Measurements from ENCODE around the gene GLT8D1.
"Not testable (repeated sequence)": the region's sequence is repeated elsewhere in the genome, so short reads cannot be mapped to it uniquely, and the experiment has no call there.

GLT8D1 gene

DNA sequence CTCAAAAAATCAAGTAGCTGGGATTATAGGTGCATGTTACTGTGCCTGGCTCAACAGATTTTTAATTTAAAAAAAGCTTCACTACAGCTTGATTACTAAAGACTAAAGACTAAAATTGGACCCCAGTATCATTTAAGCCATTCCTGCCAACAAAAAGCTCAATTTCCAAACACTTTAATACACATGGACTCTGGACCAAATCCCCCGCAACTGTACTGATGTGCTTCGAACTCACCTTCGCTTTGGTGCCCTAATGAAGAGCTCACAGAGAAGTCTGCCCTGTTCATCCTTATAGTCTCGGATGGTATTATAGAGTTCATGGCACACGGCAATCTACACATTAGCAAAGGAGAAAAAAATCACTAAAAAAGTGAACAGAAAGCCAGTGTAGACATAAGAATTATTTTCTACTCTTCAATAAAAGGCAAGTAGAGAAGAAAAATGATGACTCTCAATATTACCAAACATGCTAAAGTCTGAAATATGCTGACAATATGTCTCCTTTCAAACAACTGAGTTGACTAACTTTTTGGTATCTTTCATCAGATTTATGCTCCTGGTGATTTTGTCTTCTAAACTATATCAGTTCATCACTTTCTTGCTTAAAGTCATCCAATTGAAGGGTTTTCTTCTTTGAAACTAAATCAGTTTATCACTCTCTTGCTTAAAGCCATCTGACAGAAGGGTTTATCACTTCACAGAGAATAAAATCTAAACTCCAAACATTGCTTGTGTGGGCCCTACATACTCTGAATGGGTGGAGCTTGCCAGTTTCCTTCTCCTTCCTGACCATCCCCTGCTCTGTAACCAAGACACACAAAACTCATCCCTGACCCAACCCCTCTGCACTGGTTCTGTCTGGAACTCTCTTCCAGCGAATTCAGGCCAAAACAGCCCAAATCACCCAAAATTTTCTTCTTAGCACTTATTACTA, 27.1 kb downstream of the GLT8D1 start:
- DNase-seq, result no peak

DNA sequence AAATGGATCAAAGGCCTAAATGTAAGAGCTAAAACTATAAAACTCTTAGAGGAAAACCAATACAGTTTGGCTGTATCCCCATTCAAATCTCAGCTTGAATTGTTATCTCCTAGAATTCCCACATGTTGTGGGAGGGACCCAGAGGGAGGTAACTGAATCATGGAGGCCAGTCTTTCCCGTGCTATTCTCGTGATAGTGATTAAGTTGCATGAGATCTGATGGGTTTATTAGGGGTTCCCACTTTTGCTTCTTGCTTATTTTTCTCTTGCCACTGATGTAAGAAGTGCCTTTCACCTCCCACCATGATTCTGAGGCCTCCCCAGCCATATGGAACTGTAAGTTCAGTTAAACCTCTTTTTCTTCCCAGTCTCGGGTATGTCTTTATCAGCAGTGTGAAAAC, 29.4 kb downstream of the GLT8D1 start:
- DNase-seq, result not testable (repeated sequence)

DNA sequence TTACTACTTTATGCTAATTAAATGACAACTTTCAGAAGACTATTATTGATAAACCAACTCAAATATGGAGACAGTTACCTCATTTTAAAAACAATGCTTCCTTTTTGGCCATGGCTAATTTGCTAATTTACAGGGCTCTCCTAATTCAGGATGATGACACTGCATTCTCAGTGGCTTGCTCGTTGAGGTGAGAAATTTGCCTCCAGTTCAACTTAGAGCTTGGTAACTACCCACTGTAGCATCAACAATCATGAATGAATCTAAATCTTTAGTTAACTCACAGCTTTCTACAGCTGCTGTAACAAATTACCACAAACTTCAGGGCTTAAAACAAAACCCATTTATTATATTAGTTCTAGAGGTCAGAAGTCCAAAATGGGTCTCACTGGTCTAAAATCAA, 33.9 kb downstream of the GLT8D1 start:
- no peak for DNase-seq

DNA sequence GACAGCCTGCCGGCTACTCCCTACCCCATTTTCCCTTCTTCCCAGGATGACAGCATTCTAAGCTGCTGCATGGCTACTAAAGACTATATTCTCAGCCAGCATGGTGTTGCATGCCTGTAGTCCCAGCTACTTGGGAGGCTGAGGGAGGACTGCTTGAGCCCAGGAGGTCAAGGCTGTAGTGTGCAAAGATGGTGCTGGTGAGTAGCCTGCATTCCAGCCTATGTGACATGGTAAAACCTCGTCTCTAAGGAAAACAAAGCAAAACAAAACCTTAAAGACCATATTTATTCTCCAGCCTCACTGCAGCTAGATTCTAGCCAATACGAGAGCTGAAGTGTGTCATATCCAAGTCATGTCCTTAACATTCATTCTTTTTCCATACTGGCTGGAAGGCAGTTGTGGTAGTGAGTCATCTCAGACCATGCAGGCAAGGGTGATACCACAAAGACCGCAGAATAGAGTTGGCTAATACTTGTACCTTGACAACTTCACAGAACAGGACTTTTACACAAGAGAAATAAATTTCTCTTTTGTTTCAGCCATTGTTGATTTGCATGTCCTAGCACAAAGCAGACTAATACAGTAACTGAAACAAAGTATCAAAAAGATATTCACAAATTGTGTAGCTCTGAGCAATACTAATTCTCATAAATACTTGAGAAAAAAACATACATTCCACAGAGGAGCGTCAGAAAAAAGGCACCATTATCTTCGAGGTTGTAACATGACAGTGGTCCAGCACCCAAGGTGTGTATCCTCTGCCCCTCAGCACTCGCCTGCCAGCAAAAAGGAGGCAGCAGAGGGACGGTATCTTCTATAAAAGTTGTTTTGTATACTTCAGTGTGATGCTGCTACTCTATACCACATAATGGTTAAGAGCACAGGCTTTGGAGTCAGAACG, 34.7 kb downstream of the GLT8D1 start:
- DNase-seq, result peak; percentile 91

DNA sequence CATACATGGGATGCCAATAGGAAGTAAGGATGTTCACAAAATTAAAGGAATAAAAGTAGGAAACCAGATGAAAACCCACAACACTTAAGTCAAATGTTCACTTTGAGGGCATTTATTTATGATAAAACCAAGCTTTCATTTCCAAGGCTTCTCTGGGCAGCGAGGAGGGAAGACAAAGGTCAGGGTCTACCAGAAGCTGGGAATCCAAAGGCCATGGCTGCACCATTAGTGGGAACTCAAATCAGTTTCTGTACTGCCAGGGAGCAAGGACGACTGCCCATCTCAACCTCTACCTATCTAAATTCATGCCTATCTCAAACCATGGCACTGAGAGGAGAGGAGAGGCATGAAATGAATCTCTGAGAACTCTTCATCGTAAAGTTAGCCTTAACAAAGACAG, 42.5 kb downstream of the GLT8D1 start:
- no peak for DNase-seq

DNA sequence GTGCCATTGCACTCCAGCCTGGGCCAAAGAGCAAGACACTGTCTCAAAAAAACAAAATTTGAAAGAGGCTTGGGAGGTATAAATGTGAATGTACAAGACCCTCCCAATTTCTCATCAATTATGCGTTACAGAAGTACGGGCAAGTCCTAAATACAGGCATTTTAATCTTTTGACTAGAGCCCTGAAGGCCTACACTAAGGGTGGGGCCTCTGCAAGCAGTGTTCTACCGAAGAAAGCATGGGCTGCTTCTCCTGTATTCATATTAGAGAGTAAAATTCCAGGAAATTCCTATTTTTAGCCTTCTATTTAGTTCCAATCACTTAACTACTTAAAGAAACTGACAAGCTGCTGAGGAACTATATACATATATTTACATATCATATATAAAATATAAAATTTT, 45.5 kb downstream of the GLT8D1 start:
- DNase-seq, result no peak

DNA sequence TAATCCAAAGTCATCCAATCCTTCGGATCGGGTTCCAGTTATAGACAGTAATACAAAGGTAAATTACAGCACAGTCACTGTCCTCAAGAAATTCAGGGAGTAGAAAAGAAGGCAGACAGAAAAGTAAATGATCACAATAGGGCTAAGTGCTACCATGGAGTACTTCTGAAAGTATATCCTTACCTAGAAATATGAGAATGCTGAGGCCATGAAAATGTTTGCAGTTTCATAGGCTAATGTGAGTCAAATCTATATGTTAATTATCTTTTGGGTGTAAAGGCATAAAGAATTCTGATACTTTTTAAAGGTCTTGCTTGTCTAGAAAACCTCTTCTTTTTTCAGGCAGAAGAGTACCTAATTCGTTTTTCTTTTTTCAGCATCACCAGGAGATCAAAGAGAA, 49.7 kb downstream of the GLT8D1 start:
- DNase-seq, result no peak

DNA sequence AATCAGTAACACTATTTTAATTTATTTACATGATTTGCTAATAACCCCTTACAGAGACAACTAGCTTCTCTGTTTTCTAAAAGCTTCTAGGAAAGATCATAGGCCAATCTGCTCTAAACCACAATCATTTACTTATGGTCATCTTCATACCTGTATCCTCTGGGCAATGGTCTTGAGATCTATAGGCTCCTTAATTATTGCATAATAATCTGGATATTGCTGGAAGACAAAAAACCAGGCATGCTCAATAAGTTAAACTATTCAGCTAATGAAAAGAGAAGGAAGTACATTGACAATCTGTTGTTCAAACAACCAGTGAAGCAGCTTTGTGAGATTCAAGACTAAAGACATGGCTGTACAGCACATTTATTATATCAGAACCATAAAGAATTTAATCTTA, 54.0 kb downstream of the GLT8D1 start:
- DNase-seq, result no peak

DNA sequence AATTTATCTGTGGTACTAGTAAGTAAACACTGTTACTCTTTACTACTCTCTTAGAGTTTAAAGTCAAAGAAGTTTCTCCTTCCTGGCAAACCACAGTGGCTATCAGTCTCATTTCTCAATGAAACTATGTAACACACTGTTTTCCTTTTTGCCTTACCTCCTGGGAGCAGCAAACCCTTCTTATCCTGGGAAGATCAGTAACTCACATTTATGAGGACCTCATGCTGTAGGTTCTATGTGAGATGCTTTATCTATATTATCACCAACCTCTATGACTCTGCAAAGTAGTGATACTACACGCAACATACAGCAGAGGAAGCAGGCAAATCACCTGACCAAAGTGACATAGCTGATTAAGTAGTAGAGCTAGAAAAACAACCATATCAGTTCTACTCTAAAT, 55.2 kb downstream of the GLT8D1 start:
- DNase-seq, result no peak

DNA sequence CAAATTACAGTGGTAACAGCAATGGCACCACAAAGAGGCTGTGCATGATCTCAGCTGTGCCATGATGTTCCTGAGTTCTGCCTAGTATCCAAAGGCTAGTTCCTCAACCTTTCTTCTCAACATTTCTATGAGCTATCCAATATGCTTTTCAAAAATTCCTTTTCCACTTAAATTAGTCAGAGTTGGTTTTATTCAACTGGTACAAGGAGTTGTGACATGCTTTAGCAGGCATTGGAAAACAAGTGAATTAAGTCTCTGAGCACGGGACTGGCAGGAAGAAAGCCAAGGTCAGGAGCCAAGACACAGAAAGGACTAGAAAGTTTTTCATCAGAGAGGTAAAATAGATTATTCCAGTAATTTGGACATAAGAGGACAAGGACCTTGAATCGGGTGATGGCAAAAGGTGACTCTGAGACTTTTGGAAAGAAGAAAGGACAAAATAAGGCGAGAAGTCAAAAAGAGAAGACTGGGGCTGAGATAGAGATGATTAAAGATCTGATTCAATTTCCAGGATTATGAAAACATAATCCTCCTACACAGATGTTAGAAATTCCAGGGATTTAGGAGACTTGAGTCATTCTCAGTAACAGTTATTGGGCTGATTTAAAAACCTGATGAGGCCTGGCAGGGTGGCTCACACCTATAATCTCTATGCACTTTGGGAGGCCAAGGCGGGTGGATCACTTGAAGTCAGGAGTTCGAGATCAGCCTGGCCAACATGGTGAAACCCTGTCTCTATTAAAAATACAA, 56.0 kb downstream of the GLT8D1 start:
- no peak for DNase-seq

DNA sequence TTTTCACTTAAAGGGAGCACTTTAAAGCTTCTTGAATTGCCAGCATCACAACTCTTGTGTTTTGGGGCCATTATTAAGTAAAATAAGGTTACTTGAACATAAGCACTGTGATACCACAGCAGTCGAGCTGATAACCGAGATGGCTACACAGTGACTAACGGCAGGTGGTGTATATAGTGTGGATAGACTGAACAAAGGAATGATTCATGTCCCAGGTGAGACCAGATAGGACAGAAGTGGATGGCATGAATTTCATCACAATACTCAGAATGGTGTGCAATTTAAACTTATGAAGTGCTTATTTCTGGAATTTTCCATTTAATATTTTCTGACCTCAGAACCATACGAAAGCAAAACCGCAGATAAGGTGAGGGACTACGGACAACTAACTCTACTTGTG, 60.0 kb downstream of the GLT8D1 start:
- no peak for DNase-seq

Measured in suppressor macrophage treated with lipopolysaccharide for 4 hours (primary cell).